H1 (cell line): ENCODE results near the gene TAF9B.
"Not testable (repeated sequence)": the region's sequence is repeated elsewhere in the genome, so short reads cannot be mapped to it uniquely, and the experiment has no call there.

Experiments used
- ASH2L ChIP-seq: fragments of 200-600, 300-600 bp; sonication (generic); IDR thresholded peaks from one replicate; pipeline ENCODE4 v1.7.1; 2017; ENCODE audit warnings: low read length
- CTCF ChIP-seq, 3 experiments: IDR thresholded peaks; 1 replicate in 2 of 3; 2 replicates in 1 of 3; pipeline versions ENCODE4 v1.5.1 to v1.6.1; 2011; ENCODE audit warnings: low read length in 3 of 3, mild to moderate bottlenecking in 3 of 3, inconsistent platforms in 2 of 3, low read depth in 1 of 3, moderate library complexity in 1 of 3; ENCODE audit not compliant: insufficient read depth in 1 of 3; ENCODE audit errors: control extremely low read depth in 1 of 3

- TF ChIP-seq ASH2L; CTCF (IDR thresholded peaks at IDR 0.05; ENCODE audit: control extremely low read depth in 1 of 3, insufficient read depth in 1 of 3, low read depth in 1 of 3, low read length in 3 of 3): not testable (repeated sequence)
These were observed 58.0 kb downstream of the TAF9B start for GRCh38 chrX:78081413-78081812.
